Measurements from ENCODE around the gene BMP8A. TPM values are rescaled to one million over a fixed set of nuclear protein-coding genes. Genes with fewer than 3 reads are reported as not detected.
"Not testable (repeated sequence)": the region's sequence is repeated elsewhere in the genome, so short reads cannot be mapped to it uniquely, and the experiment has no call there.

BMP8A gene
- polyA plus RNA-seq, 2 of the 4 experiments (the other 2 are of a cell fraction): 0.13 TPM; not detected in 1

- ATAC-seq: no peak
- no peak overlapping the region for H3K27ac ChIP-seq
- TF ChIP-seq FOXS1 (CRISPR knock-in tag; IDR thresholded peaks at IDR 0.05) (no peak), SREBF2 (IDR thresholded peaks at IDR 0.05) (no peak), HOXB13 (CRISPR knock-in tag; IDR thresholded peaks at IDR 0.05; ENCODE audit: low read depth) (no peak), KDM5A (IDR thresholded peaks at IDR 0.05) (no peak), HMGXB4 (CRISPR knock-in tag; IDR thresholded peaks at IDR 0.05; ENCODE audit: borderline replicate concordance) (no peak), ELK1 (IDR thresholded peaks at IDR 0.05; ENCODE audit: low read depth, low read length) (no peak), CEBPB (IDR thresholded peaks at IDR 0.05) (no peak), ESRRA (IDR thresholded peaks at IDR 0.05; ENCODE audit: borderline replicate concordance, low read length) (no peak), ATOH8 (CRISPR knock-in tag; IDR thresholded peaks at IDR 0.05; ENCODE audit: low read depth) (no peak), NFE2L2 (conservative IDR thresholded peaks at IDR 0.05; ENCODE audit: low read length) (no peak), HEYL (CRISPR knock-in tag; IDR thresholded peaks at IDR 0.05) (no peak), CBX8 (IDR thresholded peaks at IDR 0.05) (no peak), HDAC2 (IDR thresholded peaks at IDR 0.05) (no peak), ZSCAN20 (CRISPR knock-in tag; IDR thresholded peaks at IDR 0.05) (no peak), MAFK (IDR thresholded peaks at IDR 0.05; ENCODE audit: partially characterized antibody) (no peak), RNF2 (IDR thresholded peaks at IDR 0.05; ENCODE audit: borderline replicate concordance, low read depth) (no peak)
- H3K4me2 ChIP-seq: no peak overlapping the region
- H3K4me3 ChIP-seq: no peak overlapping the region
- no peaks in the 10 kb centered on the region for H3K9me3 ChIP-seq
- H3K4me1 ChIP-seq: no peaks in the 10 kb centered on the region
- CTCF ChIA-PET: interaction anchor here (1.9 to 7.9 kb wide), 2 partner anchors 14 to 428 kb away, joined by 7 to 51 read pairs; no protein-coding TSS in a partner anchor
- WGBS (ENCODE audit: missing lambda C conversion rate): 100% methylated on average over 6 of the region's 11 CpGs
- POLR2A ChIA-PET: no interaction called here
- no peak for FAIRE-seq
- DNase-seq (ENCODE audit: low read depth in 1 of 2, low spot score in 1 of 2): no peak
Measured at GRCh38 chr1:39526466-39527189, 35.2 kb downstream of the BMP8A start.

- WGBS (ENCODE audit: missing lambda C conversion rate): 91% methylated on average over 5 of the region's 8 CpGs
- FAIRE-seq; H3K27ac ChIP-seq; DNase-seq (ENCODE audit: low read depth in 1 of 2, low spot score in 1 of 2); H3K4me1 ChIP-seq; H3K4me3 ChIP-seq; POLR2A ChIA-PET; ATAC-seq; H3K9me3 ChIP-seq; H3K4me2 ChIP-seq: not testable (repeated sequence)
- CTCF ChIA-PET: interaction anchor here (1.6 to 7.9 kb wide), 3 partner anchors 13 to 429 kb away, joined by 4 to 51 read pairs (median 7); no protein-coding TSS in a partner anchor
Measured at GRCh38 chr1:39527190-39527579, 35.7 kb downstream of the BMP8A start.

- POLR2A ChIA-PET: no interaction called here
- no peaks in the 10 kb centered on the region for H3K9me3 ChIP-seq
- no peak for ATAC-seq
- WGBS (ENCODE audit: missing lambda C conversion rate): 84% methylated on average over 4 of the region's 4 CpGs
- no peak for DNase-seq (ENCODE audit: low read depth in 1 of 2, low spot score in 1 of 2)
- no peak overlapping the region for H3K4me2 ChIP-seq
- CTCF ChIA-PET: interaction anchor here (1.6 to 7.9 kb wide), 2 partner anchors 13 to 429 kb away, joined by 4 to 51 read pairs; no protein-coding TSS in a partner anchor
- no peak overlapping the region for H3K27ac ChIP-seq
- H3K4me1 ChIP-seq: no peaks in the 10 kb centered on the region
- no peak for FAIRE-seq
- TF ChIP-seq CBX8 (IDR thresholded peaks at IDR 0.05) (no peak), RARB (CRISPR knock-in tag; IDR thresholded peaks at IDR 0.05) (no peak), CEBPB (IDR thresholded peaks at IDR 0.05) (no peak), TP53 (CRISPR knock-in tag; IDR thresholded peaks at IDR 0.05) (no peak), CHD2 (IDR thresholded peaks at IDR 0.05; ENCODE audit: low read length, partially characterized antibody) (no peak), POLR2A (IDR thresholded peaks at IDR 0.05; ENCODE audit: low read length) (no peak), GATA3 (IDR thresholded peaks at IDR 0.05; ENCODE audit: borderline replicate concordance) (no peak), MYC (IDR thresholded peaks at IDR 0.05; ENCODE audit: borderline replicate concordance, low read length) (no peak), HOXB13 (CRISPR knock-in tag; IDR thresholded peaks at IDR 0.05; ENCODE audit: low read depth) (no peak), FOXS1 (CRISPR knock-in tag; IDR thresholded peaks at IDR 0.05) (no peak), ZSCAN20 (CRISPR knock-in tag; IDR thresholded peaks at IDR 0.05) (no peak), PBX3 (IDR thresholded peaks at IDR 0.05) (no peak), CTCF (IDR thresholded peaks at IDR 0.05) (no peak), HMGXB4 (CRISPR knock-in tag; IDR thresholded peaks at IDR 0.05; ENCODE audit: borderline replicate concordance) (no peak)
- no peak overlapping the region for H3K4me3 ChIP-seq
Measured at GRCh38 chr1:39528082-39528481, 36.6 kb downstream of the BMP8A start.
